COLO668 (cell line): ENCODE data around the gene THPO.

Experiments
- DNase-seq: peaks from one replicate; lab custom pipeline; 2025; ENCODE audit not compliant: unreplicated experiment; lab: John Stamatoyannopoulos, UW

Gene THPO

DNA sequence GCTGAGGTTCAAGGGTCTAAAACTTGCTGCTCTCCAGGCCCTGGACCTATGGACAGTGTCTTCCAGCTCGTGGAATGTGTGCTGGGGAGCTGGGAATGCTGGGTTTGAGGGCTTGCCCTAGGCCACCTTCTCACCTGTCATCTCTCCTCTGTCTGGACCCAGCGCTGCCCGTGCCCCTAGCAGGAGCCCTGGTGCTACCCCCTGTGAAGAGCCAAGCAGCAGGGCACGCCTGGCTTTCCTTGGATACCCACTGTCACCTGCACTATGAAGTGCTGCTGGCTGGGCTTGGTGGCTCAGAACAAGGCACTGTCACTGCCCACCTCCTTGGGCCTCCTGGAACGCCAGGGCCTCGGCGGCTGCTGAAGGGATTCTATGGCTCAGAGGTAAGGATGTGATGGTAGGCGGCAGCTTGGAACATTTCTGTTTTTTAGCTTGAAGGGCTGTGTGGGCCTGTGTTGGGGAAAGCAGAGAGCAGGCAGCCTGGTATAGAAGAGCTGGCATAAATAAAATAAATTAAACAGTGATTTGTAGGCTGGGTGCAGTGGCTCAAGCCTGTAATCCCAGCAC lies 6.9 kb upstream of the THPO start:
- no peak for DNase-seq

DNA sequence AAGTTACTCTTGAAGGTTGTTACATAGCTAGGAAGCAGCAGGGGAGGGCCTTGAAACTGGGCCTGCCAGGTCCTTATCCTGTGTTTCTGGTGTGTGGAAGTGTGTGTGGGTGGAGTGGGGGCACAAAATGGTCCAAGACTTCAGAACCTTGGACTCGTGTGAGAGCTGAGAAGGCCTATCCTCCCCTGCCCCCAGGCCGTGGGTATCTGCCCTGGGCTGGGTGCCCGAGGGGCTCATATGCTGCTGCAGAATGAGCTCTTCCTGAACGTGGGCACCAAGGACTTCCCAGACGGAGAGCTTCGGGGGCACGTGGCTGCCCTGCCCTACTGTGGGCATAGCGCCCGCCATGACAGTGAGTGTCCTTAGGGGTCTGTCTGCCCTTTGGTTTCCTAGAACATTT lies 6.3 kb upstream of the THPO start:
- DNase-seq, result no peak

DNA sequence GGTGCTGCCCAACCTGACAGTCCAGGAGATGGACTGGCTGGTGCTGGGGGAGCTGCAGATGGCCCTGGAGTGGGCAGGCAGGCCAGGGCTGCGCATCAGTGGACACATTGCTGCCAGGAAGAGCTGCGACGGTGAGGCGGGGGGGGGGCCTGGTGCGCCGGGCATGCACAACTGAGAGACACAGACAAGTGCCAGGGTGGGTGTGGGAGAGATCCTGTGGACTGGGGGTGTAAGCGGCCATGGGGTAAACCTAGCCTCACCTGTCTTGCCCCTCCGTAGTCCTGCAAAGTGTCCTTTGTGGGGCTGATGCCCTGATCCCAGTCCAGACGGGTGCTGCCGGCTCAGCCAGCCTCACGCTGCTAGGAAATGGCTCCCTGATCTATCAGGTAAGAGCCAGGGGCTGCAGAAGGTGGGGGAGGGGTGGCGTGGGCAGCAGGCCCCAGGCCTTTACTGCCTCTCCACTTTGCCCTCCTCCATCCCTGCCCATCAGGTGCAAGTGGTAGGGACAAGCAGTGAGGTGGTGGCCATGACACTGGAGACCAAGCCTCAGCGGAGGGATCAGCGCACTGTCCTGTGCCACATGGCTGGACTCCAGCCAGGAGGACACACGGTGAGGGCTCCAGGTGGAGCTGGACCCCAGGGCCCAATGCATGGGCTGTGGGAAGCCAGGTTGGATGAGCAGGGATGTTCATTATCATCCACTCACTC lies 5.2 kb upstream of the THPO start:
- DNase-seq, result no peak

DNA sequence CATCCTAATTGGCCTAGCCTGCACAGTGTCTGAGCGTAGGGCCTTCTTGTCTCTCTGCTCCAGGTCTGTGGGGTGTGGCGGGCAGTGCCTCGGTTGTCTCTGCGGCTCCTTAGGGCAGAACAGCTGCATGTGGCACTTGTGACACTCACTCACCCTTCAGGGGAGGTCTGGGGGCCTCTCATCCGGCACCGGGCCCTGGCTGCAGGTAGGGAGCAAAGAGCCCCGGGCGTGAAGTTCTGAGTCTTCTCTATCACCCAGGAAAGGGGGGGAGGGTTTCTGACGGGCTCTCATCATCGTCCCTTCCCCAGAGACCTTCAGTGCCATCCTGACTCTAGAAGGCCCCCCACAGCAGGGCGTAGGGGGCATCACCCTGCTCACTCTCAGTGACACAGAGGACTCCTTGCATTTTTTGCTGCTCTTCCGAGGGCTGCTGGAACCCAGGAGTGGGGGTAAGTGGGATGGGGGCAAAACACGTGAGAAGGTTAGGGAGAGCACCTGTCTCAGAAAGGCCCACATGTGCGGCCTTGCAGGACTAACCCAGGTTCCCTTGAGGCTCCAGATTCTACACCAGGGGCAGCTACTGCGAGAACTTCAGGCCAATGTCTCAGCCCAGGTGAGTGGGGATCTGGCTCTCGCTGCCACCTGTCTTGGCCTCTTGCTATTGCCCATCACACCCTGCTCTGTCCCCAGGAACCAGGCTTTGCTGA lies 4.5 kb upstream of the THPO start:
- no peak for DNase-seq

DNA sequence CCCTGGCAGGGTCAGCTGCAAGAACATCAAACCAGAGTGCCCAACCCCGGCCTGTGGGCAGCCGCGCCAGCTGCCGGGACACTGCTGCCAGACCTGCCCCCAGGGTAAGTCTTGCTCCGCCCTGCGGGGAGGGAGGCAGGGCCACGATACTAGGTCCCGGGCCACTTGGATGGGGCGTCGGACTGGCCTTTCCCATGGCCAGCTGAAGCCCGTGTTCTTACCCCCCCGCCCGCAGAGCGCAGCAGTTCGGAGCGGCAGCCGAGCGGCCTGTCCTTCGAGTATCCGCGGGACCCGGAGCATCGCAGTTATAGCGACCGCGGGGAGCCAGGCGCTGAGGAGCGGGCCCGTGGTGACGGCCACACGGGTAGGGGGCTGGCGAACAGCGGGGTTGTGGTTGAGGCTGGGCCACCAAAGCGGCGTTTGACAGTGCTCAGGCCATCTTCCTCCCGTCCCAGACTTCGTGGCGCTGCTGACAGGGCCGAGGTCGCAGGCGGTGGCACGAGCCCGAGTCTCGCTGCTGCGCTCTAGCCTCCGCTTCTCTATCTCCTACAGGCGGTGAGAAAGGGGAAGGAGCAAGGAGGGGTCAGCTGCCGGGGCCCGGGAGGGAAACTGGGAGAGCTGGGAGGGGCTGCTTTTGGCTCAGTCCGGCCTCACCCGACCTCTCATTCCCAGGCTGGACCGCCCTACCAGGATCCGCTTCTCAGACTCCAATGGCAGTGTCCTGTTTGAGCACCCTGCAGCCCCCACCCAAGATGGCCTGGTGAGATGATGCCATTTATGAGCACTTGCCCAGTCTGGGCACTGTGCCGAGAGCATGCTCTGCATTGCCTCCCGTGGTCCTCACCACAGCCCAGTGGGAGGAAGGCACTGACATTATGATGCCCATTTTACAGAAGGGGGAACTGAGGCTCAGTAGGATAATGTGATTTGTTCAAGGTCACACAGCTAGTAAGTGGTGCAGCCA lies 3.5 kb upstream of the THPO start:
- DNase-seq, result no peak

DNA sequence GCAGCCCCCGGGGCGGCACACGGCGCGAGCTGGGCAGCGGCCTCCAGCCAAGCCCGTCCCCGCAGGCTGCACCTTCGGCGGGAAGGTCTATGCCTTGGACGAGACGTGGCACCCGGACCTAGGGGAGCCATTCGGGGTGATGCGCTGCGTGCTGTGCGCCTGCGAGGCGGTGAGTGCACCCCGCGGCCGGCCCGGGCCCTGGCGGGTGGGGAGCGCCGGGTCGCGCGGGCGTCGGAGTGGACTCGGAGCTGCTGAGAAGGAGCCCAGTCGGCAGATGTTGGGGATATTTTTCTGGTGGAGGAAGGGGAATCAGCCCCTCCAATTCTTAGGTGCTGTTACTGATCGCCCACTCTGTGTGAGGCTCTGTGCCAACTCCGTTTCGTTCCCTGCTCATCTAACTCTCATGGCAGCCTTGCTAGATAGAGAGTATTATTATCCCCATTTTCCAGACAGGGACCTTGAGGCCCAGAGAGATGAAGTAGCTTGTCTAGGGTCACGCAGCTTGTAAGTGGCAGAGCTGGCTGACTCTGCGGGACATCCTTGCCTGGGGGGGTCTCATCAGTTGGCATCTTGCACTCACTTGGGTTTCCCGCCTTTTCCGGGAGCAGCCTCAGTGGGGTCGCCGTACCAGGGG lies 2.7 kb upstream of the THPO start:
- peak; percentile 8 for DNase-seq

DNA sequence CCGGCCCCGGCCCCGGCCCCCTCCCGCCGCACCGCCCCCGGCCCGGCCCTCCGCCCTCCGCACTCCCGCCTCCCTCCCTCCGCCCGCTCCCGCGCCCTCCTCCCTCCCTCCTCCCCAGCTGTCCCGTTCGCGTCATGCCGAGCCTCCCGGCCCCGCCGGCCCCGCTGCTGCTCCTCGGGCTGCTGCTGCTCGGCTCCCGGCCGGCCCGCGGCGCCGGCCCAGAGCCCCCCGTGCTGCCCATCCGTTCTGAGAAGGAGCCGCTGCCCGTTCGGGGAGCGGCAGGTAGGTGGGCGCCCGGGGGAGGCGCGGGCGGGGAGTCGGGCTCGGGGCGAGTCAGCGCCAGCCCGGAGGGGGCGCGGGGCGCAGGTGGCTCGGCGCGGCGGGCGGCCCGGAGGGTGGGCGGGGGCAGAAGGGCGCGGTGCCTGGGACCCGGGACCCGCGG lies 2.2 kb upstream of the THPO start:
- peak; percentile 35 for DNase-seq

DNA sequence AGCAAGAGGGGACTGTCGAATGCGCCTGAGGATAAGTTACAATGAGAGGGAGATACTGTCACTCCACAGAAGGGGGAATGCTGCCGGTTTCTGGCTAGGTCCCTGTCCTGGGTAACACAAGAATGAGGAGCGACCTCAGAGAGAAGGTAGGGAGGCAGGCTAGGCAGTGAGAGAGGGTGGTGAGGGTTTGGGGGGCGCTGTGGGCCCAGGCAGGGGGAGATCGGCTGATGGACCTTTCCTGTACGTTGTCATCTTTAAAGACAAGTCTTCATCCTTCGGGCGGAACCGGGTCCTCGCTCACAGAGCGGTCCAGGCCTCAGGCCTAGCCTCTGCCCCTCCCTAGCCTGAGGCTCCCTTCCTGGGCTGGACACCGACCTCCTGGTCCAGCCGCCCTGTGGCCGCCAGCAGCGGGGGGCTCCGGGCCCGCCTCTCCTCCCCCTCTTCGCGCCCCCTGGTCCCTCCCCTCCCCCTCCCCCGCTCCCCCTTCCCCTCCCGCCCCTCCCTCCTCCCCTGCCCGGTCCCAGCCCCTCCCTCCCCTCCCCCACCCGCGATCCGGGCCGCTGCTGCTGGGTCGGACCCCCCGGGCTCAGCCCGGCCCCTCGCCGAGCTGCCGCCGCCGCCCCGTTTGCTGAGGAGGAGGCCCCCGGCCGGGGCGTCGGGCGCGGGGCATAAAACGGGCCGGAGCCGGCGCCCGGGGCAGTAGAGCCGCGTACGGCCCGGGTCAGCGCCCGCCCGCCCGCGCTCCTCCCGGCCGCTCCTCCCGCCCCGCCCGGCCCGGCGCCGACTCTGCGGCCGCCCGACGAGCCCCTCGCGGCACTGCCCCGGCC lies 1.6 kb upstream of the THPO start, which contains the start of gene CHRD:
Gene CHRD, plus strand, starts transcription at position 697 of the 827 bp plus-strand sequence. CDS start 265 bp downstream, outside the sequence.
- no peak for DNase-seq

DNA sequence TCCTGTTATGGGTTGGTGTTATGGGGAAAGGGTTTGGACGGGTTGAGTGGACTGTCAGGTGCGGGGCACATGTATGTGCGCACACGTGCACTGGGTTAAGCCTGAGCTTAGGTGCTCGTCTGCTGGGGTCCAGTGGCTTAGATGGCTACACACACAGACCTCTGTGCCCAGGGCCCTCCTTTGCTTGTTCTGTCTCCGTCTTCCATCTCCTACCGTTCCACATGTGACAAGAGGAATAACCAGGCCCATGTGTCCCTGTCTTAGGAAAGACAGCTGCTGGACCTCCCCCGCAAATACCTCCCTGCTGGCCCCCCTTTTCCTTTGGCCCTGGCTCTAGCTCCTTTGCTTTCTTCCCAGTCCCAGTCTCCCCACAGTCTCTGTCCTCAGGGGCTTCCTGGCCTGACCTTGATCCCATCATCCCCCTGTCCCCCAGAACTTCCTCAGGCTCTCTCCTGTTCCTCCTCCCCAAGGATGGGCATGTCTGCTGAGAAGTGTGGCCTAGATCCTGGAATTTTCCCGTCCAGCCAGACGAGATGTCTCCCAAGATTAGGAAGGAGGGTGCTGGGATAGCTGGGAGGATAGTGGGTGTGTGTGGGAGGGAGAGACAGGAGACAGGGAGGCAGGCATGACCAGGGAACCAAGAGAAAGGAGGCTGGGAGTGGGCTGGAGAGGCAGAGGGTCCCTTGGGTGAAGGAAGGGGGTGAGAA lies 797 bp upstream of the THPO start:
- peak; percentile 0 for DNase-seq

DNA sequence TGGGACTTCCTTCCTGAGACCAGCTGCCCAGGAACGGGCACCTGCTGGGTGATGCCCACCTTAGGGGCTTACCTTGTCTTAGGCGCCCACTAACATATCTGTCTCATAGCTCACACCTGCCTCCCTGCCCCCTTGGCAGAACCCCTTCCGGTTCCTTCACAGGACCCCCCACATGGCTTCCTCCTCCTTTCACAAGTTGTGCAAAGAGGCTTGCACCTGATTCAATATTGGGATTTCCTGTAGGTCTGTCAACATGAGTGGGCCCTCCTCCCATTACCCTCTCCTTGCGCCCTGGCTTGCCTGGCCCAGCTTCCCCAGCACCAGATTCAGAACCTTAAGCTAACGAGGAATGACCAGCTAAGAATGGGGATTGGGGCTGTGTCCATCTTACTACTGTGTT lies 633 bp downstream of the THPO start:
- peak; percentile 17 for DNase-seq

DNA sequence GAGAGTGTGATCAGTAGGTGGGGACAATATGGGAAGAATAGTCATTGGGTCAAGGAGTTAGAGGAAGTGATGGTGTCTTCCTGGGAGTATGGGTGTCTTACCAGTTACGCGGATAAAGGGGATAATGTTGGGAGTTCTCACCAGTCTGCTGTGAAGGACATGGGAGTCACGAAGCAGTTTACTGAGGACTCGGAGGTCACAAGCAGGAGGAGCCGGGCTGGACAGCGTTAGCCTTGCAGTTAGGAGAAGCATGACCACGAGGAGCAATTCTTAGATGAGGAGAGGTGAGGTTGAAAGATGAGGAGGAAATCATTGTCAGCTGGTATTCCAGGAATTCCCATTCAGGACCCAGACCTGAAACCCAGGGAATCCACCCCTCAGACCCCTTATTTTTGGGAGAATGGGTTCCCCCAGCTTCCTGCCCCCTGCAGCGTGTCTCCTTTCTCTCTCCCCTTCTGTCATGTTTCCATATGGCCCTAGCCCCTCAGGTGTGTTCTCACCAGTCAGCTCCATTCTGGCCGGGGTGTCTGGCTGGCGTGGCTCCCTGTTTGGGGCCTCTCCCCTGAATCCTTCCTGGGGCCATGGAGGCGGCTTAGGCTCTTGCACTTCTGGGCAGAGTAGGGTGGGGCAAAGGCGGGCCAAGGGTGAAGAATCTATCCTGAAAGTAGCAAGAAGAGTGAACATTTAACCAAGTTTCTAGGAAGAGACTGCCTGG lies 2.1 kb downstream of the THPO start:
- DNase-seq, result no peak

DNA sequence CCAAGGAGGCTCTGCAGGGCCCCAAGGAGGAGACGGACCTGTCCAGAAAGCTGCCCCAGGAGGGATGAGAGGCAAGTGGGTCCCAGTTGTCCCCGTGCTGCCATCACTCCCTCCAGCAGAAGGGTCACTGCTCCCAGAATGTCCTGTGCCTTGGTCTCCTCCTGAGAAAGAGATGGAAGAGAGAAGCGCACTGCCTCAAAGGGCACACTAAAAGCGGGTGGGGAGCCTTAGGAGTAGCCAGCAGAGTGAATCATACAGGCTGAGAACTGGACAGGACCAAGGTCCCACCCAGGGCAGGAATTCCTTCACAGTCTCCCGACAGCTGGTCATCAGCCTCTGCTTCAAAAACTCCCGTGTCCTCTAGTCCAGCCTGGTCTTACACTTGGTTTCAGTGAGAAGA lies 4.6 kb downstream of the THPO start:
- DNase-seq, result no peak

DNA sequence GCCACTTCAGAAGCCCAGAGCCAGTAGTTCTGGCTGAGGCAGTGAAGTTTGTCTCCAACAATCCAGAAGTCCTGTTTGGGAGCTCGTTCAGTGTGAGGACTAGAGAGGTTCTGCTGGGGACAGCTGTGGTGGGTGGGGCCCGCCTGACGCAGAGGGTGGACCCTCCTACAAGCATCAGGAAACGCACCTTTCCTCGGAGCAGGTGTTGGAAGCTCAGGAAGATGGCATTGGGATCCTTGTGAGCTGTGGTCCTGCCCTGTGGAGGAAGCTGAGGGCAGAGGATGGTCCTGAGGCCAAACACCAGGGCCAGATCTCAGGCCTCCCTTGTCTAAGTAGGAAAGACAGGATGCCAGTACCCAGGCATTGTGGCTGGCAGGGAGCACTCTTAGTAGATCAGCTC lies 5.1 kb downstream of the THPO start:
- no peak for DNase-seq

DNA sequence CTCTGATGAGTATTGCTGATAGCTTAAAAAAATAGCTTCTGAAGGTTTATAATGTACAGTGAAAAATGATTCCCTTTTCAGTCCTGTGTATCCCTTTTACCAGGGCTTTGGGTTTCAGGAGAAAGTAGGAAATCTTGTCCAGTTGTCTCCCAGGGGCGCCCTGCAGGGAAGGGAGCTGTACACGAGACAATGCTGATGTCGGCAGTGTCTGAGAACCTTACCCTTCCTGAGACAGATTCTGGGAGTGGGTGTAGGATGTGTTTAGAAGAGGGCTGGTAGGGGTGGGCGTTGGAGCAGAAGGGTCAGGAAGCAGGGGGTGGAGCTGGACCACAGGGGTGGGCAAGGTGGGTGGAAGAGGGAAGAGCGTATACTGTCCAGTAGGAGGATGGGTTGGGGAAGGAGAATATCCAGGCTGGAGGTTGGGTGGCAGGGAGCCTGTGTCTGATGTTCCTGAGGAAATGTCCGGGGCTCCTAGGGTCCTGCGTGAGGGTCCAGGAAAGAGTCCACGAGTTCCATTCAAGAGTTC lies 5.6 kb downstream of the THPO start:
- no peak for DNase-seq

DNA sequence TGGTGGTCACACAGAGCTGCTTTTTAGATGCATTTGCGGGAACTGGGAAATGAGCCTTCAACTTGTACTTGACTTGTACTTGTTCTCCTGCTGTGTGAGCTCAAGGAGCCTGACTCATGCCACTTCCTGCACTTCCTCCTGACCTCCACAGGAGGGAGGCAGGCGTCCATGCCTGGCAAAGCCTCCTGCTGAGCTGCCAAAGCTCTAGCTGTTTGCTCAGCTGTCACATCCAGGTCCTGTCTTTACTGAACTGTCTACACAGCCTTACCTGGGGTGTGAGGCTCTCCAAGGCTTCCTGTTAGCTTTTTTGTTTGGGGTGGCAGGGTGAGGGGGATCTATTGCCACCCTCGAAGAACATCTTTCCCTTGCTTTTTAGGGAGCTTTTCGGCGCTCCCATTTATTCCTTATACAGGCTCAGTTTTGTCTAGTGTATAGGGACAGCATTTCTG lies 6.4 kb downstream of the THPO start:
- DNase-seq, result peak; percentile 81

DNA sequence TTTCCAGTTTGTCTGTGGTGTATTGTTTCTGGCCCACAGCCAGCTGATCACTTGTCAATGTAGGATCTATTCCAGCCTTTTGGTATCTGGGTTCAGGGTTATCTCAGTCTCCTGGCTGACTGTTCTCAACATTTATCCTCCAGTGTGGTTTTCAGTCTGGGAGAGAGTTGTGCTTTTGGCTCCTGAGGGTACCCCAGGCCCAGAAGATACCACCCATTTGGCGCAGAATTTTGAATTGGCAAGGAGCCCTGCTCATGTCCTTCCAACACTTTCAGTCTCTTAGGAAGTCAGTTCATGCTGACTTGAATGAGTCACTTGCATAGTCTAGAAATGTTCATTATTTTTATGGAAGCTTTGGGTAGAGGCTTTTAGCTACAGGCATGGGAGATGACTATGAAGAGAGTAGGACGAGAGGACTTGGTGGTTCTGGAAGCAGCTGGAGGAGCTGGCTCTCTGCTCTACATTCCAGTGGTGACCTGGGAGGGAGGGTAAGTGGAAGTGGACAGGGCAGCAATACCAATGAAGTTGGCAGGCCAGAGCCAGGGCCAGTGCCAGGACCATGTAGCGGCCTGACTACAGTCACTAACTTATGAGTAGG lies 9.3 kb downstream of the THPO start:
- DNase-seq, result no peak

DNA sequence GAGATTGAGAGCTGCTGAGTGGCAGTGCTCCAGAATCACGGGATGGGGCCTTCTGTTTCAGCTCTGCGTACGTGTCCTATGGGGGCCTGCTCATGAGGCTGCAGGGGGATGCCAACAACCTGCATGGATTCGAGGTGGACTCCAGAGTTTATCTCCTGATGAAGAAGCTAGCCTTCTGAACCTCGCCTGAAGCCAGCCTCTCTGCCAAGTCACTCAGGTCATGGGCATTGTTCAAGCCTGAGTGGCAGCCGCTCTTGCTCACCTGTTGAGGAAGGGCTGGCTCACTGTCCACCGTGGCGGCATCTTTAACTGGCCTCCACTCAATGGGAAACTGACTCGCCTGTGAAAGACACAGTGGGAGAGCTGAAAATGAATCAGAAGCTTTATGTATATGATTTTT lies 9.9 kb downstream of the THPO start:
- no peak for DNase-seq
